Daoy (cell line): ENCODE results near the gene OS9. TPM values are rescaled to one million over a fixed set of nuclear protein-coding genes. Genes with fewer than 3 reads are reported as not detected.

Experiments used
- DNase-seq: peaks from one replicate; pipeline ENCODE4 v3.0.0-alpha.2; 2015; ENCODE audit warnings: low read depth
- total RNA-seq: library from RNA; depleted of rRNA; stranded (reverse); fragments of >200 nt; shearing (Covaris generic); gene quantifications from 2 replicates; pipeline ENCODE4 v1.2.3, GENCODE V29; 2014

Gene OS9
- total RNA-seq, 1 experiment from 2014 or later: 262 TPM

- no peak for DNase-seq
Measured at GRCh38 chr12:57722716-57723629, 29.0 kb downstream of the OS9 start.

- DNase-seq: no peak
Measured at GRCh38 chr12:57723630-57723962, 29.7 kb downstream of the OS9 start.

GRCh38 chr12:57724003-57724935 lies 30.3 kb downstream of the OS9 start:
- DNase-seq: no peak

GRCh38 chr12:57724936-57725740 lies 31.2 kb downstream of the OS9 start:
- DNase-seq: no peak

GRCh38 chr12:57725851-57726150 lies 31.9 kb downstream of the OS9 start:
- no peak for DNase-seq

GRCh38 chr12:57726151-57726883 lies 32.4 kb downstream of the OS9 start:
- peak; percentile 94 for DNase-seq

- DNase-seq: no peak
Measured at GRCh38 chr12:57726884-57727757, 33.2 kb downstream of the OS9 start.

- no peak for DNase-seq
Measured at GRCh38 chr12:57727758-57728395, 33.9 kb downstream of the OS9 start.

GRCh38 chr12:57729321-57729844 lies 35.5 kb downstream of the OS9 start:
- DNase-seq: no peak

GRCh38 chr12:57730336-57731067 lies 36.6 kb downstream of the OS9 start:
- DNase-seq: no peak

GRCh38 chr12:57731411-57732080 lies 37.6 kb downstream of the OS9 start:
- no peak for DNase-seq

GRCh38 chr12:57732270-57732669 lies 38.3 kb downstream of the OS9 start:
- DNase-seq: no peak

GRCh38 chr12:57732726-57733593 lies 39.0 kb downstream of the OS9 start:
- DNase-seq: no peak

- DNase-seq: no peak
Measured at GRCh38 chr12:57733928-57734327, 40.0 kb downstream of the OS9 start.

- DNase-seq: no peak
Measured at GRCh38 chr12:57734591-57734990, 40.7 kb downstream of the OS9 start.

- no peak for DNase-seq
Measured at GRCh38 chr12:57735198-57735855, 41.4 kb downstream of the OS9 start.
